ENCODE results near the gene PIMREG. TPM values are rescaled to one million over a fixed set of nuclear protein-coding genes. Genes with fewer than 3 reads are reported as not detected.

The PIMREG gene
- total RNA-seq, 1 donor from 2014 or later = 6.3 TPM

GRCh38 chr17:6468051-6468790 lies 24.0 kb downstream of the PIMREG start:
- Histone ChIP-seq H3K27me3 (ENCODE audit: control insufficient read depth in 3 of 3, insufficient read depth in 3 of 3, low read length in 3 of 3) (no peaks in the 10 kb centered on the region), H3K4me3 (ENCODE audit: low read length in 3 of 3) (no peak overlapping the region), H3K9ac (ENCODE audit: low read depth in 1 of 3, low read length in 3 of 3) (no peak overlapping the region), H3K27ac (ENCODE audit: low read depth, low read length) (no peak overlapping the region), H3K36me3 (ENCODE audit: control insufficient read depth in 3 of 3, insufficient read depth in 3 of 3, low read length in 3 of 3) (no peaks in the 10 kb centered on the region), H3K4me1 (ENCODE audit: control insufficient read depth in 3 of 3, insufficient read depth in 3 of 3, low read length in 3 of 3) (peaks cover 13 to 21% (median 14%) of the 10 kb centered on the region in 3 donors), H3K9me3 (ENCODE audit: control insufficient read depth in 3 of 3, low read length in 3 of 3) (peaks cover 0 to 2% (median 0%) of the 10 kb centered on the region in 3 donors)

- H3K4me1 ChIP-seq (ENCODE audit: control insufficient read depth in 3 of 3, insufficient read depth in 3 of 3, low read length in 3 of 3) = peaks cover 13 to 23% (median 14%) of the 10 kb centered on the region in 3 donors
- no peaks in the 10 kb centered on the region for H3K36me3 ChIP-seq (ENCODE audit: control insufficient read depth in 3 of 3, insufficient read depth in 3 of 3, low read length in 3 of 3)
- no peak overlapping the region for H3K4me3 ChIP-seq (ENCODE audit: low read length in 3 of 3)
- H3K27me3 ChIP-seq (ENCODE audit: control insufficient read depth in 3 of 3, insufficient read depth in 3 of 3, low read length in 3 of 3) = no peaks in the 10 kb centered on the region
- H3K9ac ChIP-seq (ENCODE audit: low read depth in 1 of 3, low read length in 3 of 3) = no peak overlapping the region
- H3K27ac ChIP-seq (ENCODE audit: low read depth, low read length) = no peak overlapping the region
- H3K9me3 ChIP-seq (ENCODE audit: control insufficient read depth in 3 of 3, low read length in 3 of 3) = peaks cover 0 to 2% (median 0%) of the 10 kb centered on the region in 3 donors
These were observed 26.0 kb downstream of the PIMREG start for GRCh38 chr17:6470146-6470718.

GRCh38 chr17:6470751-6471521 lies 26.7 kb downstream of the PIMREG start:
- Histone ChIP-seq H3K4me3 (ENCODE audit: low read length in 3 of 3) (no peak overlapping the region), H3K27ac (ENCODE audit: low read depth, low read length) (no peak overlapping the region), H3K4me1 (ENCODE audit: control insufficient read depth in 3 of 3, insufficient read depth in 3 of 3, low read length in 3 of 3) (peaks cover 13 to 23% (median 14%) of the 10 kb centered on the region in 3 donors), H3K9ac (ENCODE audit: low read depth in 1 of 3, low read length in 3 of 3) (no peak overlapping the region), H3K9me3 (ENCODE audit: control insufficient read depth in 3 of 3, low read length in 3 of 3) (peaks cover 0 to 2% (median 0%) of the 10 kb centered on the region in 3 donors), H3K36me3 (ENCODE audit: control insufficient read depth in 3 of 3, insufficient read depth in 3 of 3, low read length in 3 of 3) (no peaks in the 10 kb centered on the region), H3K27me3 (ENCODE audit: control insufficient read depth in 3 of 3, insufficient read depth in 3 of 3, low read length in 3 of 3) (no peaks in the 10 kb centered on the region)

GRCh38 chr17:6471531-6472465 lies 27.5 kb downstream of the PIMREG start:
- Histone ChIP-seq H3K9me3 (ENCODE audit: control insufficient read depth in 3 of 3, low read length in 3 of 3) (peaks cover 0 to 2% (median 0%) of the 10 kb centered on the region in 3 donors), H3K9ac (ENCODE audit: low read depth in 1 of 3, low read length in 3 of 3) (peak overlapping the region in 1 of 3 donors; percentile 25), H3K4me3 (ENCODE audit: low read length in 3 of 3) (no peak overlapping the region), H3K27me3 (ENCODE audit: control insufficient read depth in 3 of 3, insufficient read depth in 3 of 3, low read length in 3 of 3) (no peaks in the 10 kb centered on the region), H3K4me1 (ENCODE audit: control insufficient read depth in 3 of 3, insufficient read depth in 3 of 3, low read length in 3 of 3) (peaks cover 13 to 23% (median 14%) of the 10 kb centered on the region in 3 donors), H3K27ac (ENCODE audit: low read depth, low read length) (no peak overlapping the region), H3K36me3 (ENCODE audit: control insufficient read depth in 3 of 3, insufficient read depth in 3 of 3, low read length in 3 of 3) (no peaks in the 10 kb centered on the region)

- peaks cover 13 to 23% (median 14%) of the 10 kb centered on the region in 3 donors for H3K4me1 ChIP-seq (ENCODE audit: control insufficient read depth in 3 of 3, insufficient read depth in 3 of 3, low read length in 3 of 3)
- H3K27ac ChIP-seq (ENCODE audit: low read depth, low read length) = no peak overlapping the region
- H3K9me3 ChIP-seq (ENCODE audit: control insufficient read depth in 3 of 3, low read length in 3 of 3) = no peaks in the 10 kb centered on the region
- H3K4me3 ChIP-seq (ENCODE audit: low read length in 3 of 3) = no peak overlapping the region
- no peaks in the 10 kb centered on the region for H3K27me3 ChIP-seq (ENCODE audit: control insufficient read depth in 3 of 3, insufficient read depth in 3 of 3, low read length in 3 of 3)
- H3K9ac ChIP-seq (ENCODE audit: low read depth in 1 of 3, low read length in 3 of 3) = peak overlapping the region in 1 of 3 donors; percentile 57
- H3K36me3 ChIP-seq (ENCODE audit: control insufficient read depth in 3 of 3, insufficient read depth in 3 of 3, low read length in 3 of 3) = no peaks in the 10 kb centered on the region
These were observed 28.3 kb downstream of the PIMREG start for GRCh38 chr17:6472517-6472916.

GRCh38 chr17:6473128-6473767 lies 29.0 kb downstream of the PIMREG start:
- Histone ChIP-seq H3K27ac (ENCODE audit: low read depth, low read length) (no peak overlapping the region), H3K4me1 (ENCODE audit: control insufficient read depth in 3 of 3, insufficient read depth in 3 of 3, low read length in 3 of 3) (peaks cover 13 to 23% (median 14%) of the 10 kb centered on the region in 3 donors), H3K9ac (ENCODE audit: low read depth in 1 of 3, low read length in 3 of 3) (peak overlapping the region in 1 of 3 donors; percentile 57), H3K9me3 (ENCODE audit: control insufficient read depth in 3 of 3, low read length in 3 of 3) (no peaks in the 10 kb centered on the region), H3K4me3 (ENCODE audit: low read length in 3 of 3) (no peak overlapping the region), H3K27me3 (ENCODE audit: control insufficient read depth in 3 of 3, insufficient read depth in 3 of 3, low read length in 3 of 3) (no peaks in the 10 kb centered on the region), H3K36me3 (ENCODE audit: control insufficient read depth in 3 of 3, insufficient read depth in 3 of 3, low read length in 3 of 3) (no peaks in the 10 kb centered on the region)

GRCh38 chr17:6474376-6474775 lies 30.1 kb downstream of the PIMREG start:
- Histone ChIP-seq H3K4me3 (ENCODE audit: low read length in 3 of 3) (no peak overlapping the region), H3K27me3 (ENCODE audit: control insufficient read depth in 3 of 3, insufficient read depth in 3 of 3, low read length in 3 of 3) (no peaks in the 10 kb centered on the region)

GRCh38 chr17:6474906-6475305 lies 30.7 kb downstream of the PIMREG start:
- peaks cover 13 to 23% (median 14%) of the 10 kb centered on the region in 3 donors for H3K4me1 ChIP-seq (ENCODE audit: control insufficient read depth in 3 of 3, insufficient read depth in 3 of 3, low read length in 3 of 3)
- no peaks in the 10 kb centered on the region for H3K36me3 ChIP-seq (ENCODE audit: control insufficient read depth in 3 of 3, insufficient read depth in 3 of 3, low read length in 3 of 3)
- no peak overlapping the region for H3K27ac ChIP-seq (ENCODE audit: low read depth, low read length)
- no peaks in the 10 kb centered on the region for H3K9me3 ChIP-seq (ENCODE audit: control insufficient read depth in 3 of 3, low read length in 3 of 3)
- no peak overlapping the region for H3K4me3 ChIP-seq (ENCODE audit: low read length in 3 of 3)
- H3K27me3 ChIP-seq (ENCODE audit: control insufficient read depth in 3 of 3, insufficient read depth in 3 of 3, low read length in 3 of 3) = no peaks in the 10 kb centered on the region
- no peak overlapping the region for H3K9ac ChIP-seq (ENCODE audit: low read depth in 1 of 3, low read length in 3 of 3)

More at GRCh38 chr17:6474376-6474775, 30.1 kb downstream of the PIMREG start:
- H3K27ac ChIP-seq (ENCODE audit: low read depth, low read length) = no peak overlapping the region
- no peaks in the 10 kb centered on the region for H3K9me3 ChIP-seq (ENCODE audit: control insufficient read depth in 3 of 3, low read length in 3 of 3)
- peaks cover 13 to 23% (median 14%) of the 10 kb centered on the region in 3 donors for H3K4me1 ChIP-seq (ENCODE audit: control insufficient read depth in 3 of 3, insufficient read depth in 3 of 3, low read length in 3 of 3)
- no peaks in the 10 kb centered on the region for H3K36me3 ChIP-seq (ENCODE audit: control insufficient read depth in 3 of 3, insufficient read depth in 3 of 3, low read length in 3 of 3)
- H3K9ac ChIP-seq (ENCODE audit: low read depth in 1 of 3, low read length in 3 of 3) = no peak overlapping the region

GRCh38 chr17:6475411-6475810 lies 31.2 kb downstream of the PIMREG start:
- H3K36me3 ChIP-seq (ENCODE audit: control insufficient read depth in 3 of 3, insufficient read depth in 3 of 3, low read length in 3 of 3) = no peaks in the 10 kb centered on the region
- H3K27ac ChIP-seq (ENCODE audit: low read depth, low read length) = no peak overlapping the region
- H3K9me3 ChIP-seq (ENCODE audit: control insufficient read depth in 3 of 3, low read length in 3 of 3) = no peaks in the 10 kb centered on the region
- H3K4me3 ChIP-seq (ENCODE audit: low read length in 3 of 3) = no peak overlapping the region
- no peak overlapping the region for H3K9ac ChIP-seq (ENCODE audit: low read depth in 1 of 3, low read length in 3 of 3)
- H3K4me1 ChIP-seq (ENCODE audit: control insufficient read depth in 3 of 3, insufficient read depth in 3 of 3, low read length in 3 of 3) = peaks cover 13 to 23% (median 14%) of the 10 kb centered on the region in 3 donors
- no peaks in the 10 kb centered on the region for H3K27me3 ChIP-seq (ENCODE audit: control insufficient read depth in 3 of 3, insufficient read depth in 3 of 3, low read length in 3 of 3)
